HG02840 (cell line): ENCODE measurements around the gene CDK13.
"Not testable (repeated sequence)": the region's sequence is repeated elsewhere in the genome, so short reads cannot be mapped to it uniquely, and the experiment has no call there.

Experiments
- ATAC-seq: cut with Tn5 transposase; IDR thresholded peaks from one replicate; pipeline ENCODE4 v1.9.1; 2021; ENCODE audit warnings: mild to moderate bottlenecking, moderate library complexity, moderate number of reproducible peaks; ENCODE audit not compliant: unreplicated experiment, low FRiP score

The CDK13 gene

DNA sequence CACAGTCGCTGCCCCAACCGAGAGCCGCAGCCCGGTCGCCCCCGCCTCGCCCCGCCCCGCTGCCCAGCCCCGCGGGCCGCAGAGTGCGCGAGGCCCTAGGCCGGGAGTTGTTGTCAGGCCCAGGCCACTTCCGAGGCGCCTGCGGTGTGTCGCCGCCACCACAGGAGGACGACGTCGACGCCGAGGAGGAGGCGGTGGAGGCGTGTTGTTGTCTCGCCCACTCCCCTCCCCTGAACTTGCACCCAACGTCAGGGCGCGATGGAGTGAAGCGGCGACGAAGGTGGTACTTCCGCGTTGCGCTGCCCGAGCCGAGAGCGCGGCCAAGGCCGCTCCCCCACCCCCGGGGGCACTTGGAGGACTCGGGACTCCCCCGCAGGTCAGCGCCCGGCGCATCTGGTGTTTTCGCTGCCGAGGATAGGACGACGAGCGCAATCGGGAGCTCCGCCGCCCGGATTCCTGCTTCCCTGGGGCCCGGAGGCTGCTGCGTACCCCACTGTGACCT lies at the start of gene CDK13:
Gene CDK13, plus strand, starts transcription at position 286 of the 502 bp plus-strand sequence. CDS start 386 bp downstream, outside the sequence.
- ATAC-seq: peak; percentile 39

- ATAC-seq: no peak
Observed at GRCh38 chr7:39904077-39904486, 46.0 kb upstream of the CDK13 start.

DNA sequence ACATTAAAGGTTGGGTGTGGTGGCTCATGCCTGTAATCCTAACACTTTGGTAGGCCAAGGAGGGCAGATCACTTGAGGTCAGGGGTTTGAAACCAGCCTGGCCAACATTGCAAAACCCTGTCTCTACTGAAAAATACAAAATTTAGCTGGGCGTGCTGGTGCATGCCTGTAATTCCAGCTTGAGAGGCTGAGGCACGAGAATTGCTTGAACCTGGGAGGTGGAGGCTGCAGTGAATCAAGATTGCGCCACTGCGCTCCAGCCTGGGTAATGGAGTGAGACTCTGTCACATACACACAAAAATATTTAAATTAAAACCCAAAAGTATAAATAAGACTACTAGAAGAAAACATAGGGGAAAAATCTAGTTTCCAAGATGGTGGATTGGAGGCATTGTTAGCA lies 41.9 kb upstream of the CDK13 start:
- no peak for ATAC-seq

GRCh38 chr7:39908973-39909372 lies 41.1 kb upstream of the CDK13 start:
- ATAC-seq: no peak

- ATAC-seq: no peak
Observed at GRCh38 chr7:39909526-39909925, 40.5 kb upstream of the CDK13 start.

DNA sequence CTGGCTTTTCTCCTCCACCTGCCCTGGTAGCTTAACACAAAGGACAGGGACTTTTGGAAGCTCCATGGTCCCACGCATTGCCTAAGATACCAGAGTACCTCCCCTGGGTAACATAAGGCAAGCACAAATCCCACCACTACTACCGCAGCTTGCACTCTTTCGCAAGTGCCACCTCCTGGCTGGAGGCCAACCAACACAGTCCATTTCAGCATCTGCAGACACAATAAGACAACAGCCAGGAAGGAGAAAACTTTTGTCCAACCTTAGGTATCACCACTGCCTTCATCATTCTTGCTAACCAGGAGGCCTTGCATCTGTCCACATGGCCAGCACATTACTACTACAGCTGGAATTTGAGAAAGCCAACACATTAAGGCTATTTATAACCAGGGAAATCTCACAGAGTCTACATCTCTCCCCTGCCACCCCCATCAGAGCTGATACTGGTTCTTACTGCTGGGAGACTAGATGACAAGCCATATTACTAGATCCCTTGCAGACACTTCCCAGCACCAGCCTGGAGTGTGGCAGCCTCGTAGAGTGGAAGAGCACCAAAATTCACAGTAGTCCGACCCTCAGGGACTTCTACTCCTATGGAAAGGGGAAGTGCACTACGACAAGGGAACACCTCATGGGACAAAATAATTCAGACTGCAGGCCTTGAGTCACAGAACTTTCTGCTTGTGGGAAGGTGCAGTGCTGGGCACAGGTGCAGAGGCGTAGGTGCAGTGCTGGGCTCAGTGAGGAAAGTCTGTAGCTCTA lies 39.8 kb upstream of the CDK13 start:
- ATAC-seq: no peak

GRCh38 chr7:39911167-39911566 lies 38.9 kb upstream of the CDK13 start:
- ATAC-seq: no peak

GRCh38 chr7:39915847-39916246 lies 34.2 kb upstream of the CDK13 start:
- not testable (repeated sequence) for ATAC-seq

DNA sequence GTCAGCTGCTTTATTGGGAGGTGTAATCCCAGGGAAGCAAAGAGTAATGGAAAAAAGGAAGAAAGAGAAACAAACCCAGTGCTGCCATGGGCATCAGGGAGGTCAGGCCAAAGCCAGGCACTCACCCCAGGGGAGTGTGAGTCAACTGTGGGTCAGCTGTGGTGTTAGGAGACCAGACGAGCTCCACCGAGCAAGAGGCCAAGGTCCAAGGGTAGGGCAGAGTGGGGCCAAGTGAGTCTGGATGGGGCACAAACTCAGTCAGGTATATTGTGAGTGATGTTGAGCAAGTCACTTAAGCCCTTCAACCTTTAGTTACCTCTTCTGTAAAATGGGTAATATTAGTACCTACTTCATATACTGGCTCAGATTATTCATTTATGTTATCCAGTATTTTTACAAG lies 30.4 kb upstream of the CDK13 start:
- ATAC-seq: no peak

- ATAC-seq: no peak
Observed at GRCh38 chr7:39921506-39922175, 28.4 kb upstream of the CDK13 start.

DNA sequence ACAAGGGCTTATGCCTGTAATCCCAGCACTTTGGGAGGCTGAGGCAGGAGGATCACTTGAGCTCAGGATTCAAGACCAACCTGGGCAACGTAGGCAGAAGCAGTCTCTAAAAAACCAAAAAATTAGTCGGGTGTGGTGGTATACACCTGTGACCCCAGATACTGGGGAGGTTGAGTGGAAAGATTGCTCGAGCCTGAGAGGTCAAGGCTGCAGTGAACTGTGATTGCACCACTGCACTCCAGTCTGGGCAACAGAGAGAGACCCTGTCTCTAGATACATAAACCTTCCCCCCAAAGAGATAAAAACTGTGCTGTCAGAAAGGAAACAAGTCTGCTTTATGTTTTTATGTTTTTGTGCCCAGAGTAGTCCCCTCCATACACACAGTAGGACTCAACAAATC lies 27.5 kb upstream of the CDK13 start:
- no peak for ATAC-seq

DNA sequence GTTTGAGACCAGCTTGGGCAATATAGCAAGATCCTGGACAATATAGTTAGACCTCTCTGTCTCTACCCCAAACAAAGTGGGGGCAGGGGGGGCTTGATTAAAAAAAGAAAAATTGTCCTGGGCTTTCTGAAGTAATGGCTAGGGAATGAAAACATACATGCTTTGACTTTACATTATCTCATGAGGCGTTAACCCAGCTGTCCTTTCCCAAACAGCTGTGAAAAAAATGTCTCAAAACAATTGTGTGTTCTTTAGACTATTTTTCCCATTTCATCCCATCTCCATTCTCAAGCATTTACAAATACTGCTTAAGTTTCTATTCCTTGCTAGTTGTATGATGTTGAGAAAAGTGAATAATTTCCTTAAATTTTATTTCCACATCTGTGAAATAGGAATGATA lies 27.0 kb upstream of the CDK13 start:
- ATAC-seq: no peak

DNA sequence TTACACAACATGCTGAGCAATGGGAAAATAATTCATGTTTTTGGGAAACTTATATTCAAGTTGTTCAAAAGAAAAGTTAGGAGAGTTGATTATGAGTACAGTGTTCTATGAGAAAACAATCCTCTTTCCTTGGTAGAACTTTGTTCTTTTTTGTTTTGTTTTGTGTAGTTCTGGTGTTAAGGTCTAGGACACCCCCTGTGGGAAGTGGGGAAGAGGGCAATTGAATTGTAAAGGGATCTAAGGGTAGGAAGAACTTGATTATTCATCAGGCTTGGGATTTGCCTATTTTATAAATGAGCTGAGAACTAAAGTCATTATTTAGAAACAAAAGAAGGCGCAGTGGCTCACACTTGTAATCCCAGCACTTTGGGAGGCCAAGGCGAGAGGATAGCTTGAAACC lies 25.9 kb upstream of the CDK13 start:
- ATAC-seq: no peak

- ATAC-seq: no peak
Observed at GRCh38 chr7:39926111-39926510, 23.9 kb upstream of the CDK13 start.

- ATAC-seq: no peak
Observed at GRCh38 chr7:39927018-39927417, 23.0 kb upstream of the CDK13 start.

DNA sequence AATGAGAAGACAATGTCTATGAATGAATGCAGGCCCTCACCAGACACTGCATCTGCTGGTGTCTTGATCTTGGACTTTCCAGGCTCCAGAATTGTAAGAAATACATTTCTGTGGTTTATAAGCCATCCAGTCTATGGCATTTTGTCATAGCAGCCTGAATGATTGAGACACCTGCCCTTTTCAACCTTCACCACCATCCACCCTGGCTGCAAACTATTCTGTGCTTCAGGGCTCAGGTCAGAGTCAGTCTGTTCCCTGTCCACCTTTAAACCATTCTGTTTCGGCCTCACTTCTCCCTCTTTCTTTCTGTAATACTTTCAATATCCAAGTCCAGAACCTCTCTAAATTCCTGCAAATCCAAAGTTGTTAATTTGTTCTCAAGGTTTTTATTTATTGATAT lies 15.9 kb upstream of the CDK13 start:
- ATAC-seq: no peak

DNA sequence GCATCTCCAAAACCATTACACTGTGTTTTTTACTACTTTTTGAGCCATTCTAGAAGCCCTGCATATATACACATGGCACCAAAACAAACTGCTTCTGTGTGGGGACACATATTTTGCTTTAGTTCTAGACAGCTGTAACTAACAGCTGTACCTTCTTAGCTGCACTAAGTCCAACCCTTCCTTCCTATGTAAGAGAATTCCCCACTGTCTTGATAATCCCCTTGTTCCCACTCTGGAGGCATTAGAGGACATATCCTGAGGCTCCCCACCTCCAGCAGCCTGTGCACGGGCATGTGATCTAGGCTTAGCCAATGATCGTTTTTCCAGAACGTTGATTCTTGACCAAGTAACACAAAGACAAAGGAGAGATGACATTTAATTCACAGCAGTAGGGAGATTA lies 13.3 kb upstream of the CDK13 start:
- ATAC-seq: no peak

DNA sequence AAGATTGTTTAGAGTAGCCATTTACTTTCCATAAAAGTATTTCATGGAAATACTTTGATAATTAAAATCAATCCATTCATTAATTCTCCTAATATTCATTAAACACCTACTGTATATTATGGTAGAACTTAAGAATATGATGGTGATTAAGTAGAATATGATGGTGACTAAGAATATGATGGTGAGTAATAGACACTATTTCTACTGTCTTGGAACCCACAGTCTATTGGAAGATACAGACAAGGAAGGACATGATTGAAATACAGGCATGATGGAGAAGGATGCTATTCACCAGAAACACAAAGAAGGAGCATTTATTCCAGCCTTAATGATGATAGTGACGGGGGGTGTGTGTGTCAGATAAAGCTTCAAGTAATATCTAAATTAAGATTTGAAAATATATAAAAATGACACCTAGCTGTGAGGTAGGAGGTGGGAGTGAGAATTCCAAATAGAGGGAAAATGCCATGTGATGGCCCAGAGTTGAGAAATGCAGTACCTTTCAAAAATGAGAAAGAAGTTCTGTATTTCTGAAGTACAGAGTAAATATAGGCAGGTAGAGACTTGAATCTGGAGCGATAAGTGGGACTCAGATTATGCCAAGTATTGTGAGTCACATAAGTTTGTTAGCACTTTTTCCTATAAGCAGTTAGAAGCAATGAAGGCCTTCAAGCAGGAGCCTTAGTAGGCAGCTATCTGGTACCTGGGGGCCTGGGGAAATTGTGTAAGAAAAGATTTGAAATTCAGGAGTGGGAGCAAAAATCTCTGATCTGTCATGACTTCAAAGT lies 12.5 kb upstream of the CDK13 start:
- no peak for ATAC-seq

DNA sequence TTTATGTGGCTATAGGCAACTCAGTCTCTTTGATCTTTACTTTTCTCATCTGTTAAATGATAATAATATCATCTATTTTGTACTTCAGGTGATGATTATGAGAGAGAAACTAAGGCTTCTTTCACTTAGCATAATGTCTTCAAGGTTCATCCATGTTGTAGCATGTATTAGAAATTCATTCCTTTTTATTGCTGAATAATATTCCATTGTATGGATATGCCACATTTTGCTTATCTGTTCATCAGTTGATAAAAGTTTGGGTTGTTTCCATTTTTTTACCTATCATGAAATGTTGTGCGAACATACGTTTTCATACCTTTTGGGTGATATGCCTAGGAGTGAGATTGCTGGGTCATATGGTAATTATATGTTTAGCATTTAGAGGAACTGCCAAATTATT lies 7.2 kb upstream of the CDK13 start:
- no peak for ATAC-seq

DNA sequence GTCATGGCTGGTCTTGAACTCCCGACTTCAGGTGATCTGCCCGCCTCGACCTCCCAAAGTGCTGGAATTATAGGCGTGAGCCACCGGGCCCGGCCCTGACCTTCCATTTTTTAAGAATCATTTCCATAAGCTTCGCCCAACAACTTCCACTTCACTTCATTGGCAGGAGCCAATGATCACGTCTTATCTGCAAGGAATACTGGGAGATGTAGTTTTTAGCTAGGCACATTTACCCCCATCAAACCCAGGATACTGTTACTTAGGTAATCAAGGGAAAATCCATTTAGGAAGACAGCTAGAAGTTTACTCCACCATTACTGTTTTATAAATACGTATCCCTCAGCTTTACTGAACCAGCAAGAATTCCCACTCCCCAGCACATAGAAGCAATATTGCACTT lies 3.4 kb upstream of the CDK13 start:
- ATAC-seq: no peak

- no peak for ATAC-seq
Observed at GRCh38 chr7:39948375-39948955, 1.6 kb upstream of the CDK13 start.
